NCI-H1092 treated with DMSO at 0.1 percent for 48 hours (cell line): ENCODE results near the gene PXYLP1.

Source experiments
- DNase-seq: peaks from one replicate; lab custom pipeline; 2025; lab: John Stamatoyannopoulos, UW

The PXYLP1 gene

DNA sequence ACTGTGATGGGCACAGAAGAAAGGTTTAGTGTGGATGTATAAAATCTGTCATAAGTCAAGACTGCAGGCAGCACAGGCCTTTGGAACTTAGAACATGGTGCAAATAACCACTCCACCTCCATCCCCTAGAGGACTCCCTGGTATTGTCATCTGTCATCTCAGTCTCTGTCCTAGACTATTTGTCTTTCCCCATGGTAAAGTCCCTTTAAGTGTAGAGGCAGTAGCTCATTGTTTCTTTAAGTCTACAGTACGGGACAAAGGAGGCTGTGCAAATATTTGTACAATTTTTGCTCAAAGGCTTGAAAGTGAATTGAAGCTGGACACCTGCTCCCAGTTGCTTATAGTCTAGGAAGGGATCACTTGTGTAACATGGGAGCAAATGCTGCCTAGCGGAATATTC lies 3.2 kb upstream of the PXYLP1 start:
- peak; percentile 60 for DNase-seq

DNA sequence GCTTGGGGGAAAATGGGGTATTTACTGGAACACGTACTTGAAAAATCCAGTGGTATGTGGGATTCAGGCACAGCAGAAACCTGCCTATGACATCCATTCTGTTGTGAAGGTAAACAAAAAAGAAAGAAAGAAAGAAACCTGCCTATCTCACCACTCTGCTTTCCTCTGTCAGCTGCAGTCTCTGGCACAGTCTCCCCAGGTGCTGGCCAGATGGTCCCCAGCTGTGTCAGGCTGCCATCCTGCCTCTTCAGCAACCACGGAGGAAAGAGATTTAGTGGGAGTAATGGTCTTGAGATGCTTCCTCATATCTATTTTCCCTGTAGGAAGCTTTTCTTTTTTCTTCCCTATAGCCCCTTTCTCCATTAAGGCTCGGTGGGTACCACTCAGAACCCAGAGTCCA lies 2.5 kb upstream of the PXYLP1 start:
- DNase-seq, result peak; percentile 36

DNA sequence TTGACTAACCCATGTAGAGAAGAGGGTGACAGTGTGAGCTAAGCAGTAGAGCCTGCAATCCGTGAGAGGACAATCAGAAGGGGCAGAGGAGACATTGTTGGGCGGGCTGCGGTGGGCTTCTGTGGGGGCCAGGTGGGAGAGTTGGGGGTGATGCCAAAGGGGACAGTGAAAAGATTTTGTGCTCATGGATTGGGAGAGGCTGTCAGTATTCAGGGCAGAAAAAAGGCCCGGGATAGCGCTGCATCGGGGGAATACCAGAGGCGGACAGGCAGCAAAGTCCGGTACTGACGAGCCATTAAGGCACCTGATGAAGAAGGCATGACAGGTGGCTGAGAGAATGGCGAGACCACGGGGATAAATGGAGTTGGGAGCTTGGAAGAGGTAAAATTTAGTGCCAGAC lies 1.3 kb upstream of the PXYLP1 start:
- DNase-seq, result no peak

DNA sequence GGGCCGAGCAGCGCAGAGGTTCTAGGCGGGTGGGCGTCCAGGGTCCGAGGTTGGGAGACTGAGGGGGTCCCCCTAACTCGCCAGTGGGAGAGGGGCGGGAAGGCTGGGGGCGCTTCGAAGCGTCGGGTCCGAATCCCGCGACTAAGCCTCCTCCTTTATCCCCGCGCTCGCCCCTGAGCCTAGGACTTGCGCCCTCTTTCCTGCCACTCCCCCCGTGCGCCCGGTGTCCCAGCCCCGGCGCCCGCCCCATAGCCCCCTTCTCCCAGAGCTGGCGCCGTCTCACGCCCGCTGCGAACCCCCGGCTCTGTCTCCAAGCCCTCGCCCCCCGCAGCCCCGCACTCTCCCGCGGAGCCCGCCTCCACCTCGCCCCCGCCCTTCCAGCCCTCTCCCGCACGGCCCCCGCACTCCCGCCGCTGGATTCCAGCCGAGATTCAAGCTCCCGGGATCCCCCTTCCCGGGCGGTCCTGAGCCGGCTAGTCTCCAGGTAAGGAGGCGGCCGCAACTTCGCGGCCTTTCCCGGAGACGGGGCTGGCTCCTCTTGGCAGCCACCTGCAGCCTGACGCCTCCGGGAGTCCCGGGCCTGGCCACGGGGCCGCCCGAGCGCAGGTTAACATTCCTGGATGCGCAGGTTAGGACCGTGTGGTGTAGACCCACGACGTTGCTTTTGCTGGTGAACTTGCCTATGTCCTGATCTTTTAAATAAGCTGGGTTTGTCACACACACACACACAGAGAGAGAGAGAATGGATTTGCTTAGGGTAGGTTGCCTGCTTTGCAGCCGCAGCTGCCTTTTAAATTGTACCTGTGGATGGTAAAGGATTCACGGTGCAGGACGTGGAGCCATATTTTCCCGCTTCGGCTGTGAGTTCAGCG lies 563 bp downstream of the PXYLP1 start:
- DNase-seq, result peak; percentile 71

DNA sequence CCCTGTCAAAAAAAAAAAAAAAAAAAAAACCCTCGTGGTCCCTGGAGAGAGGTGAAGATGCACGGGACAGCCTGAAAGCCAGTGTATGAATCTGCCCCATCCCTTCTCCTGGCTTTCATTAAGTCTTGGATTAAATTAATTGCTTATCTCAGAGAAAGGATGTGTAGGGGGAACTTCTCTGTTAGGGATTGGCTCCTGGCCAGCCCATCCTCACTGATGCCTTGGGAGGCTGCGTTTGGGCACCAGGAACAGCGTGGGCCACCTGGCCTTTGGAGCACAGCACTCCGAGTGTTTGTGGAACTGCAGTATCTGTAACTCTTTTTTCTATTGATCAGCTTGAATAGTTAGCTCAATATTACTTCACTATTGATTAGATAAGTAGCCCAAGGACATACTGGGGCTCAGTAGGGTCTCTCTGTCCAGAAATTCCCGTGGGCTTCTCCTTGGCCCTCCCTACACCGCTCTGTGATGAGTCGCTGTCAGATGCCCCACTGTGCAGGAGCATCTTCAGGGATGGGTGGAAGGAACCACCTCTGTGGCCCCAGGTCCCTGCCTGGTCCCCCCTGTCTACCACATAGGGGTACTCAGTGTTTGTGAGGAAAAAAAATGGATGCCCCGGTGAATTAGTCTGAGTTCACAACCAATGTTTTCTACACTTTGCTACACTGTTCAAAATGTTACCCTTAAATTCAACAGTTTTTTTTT lies 2.0 kb downstream of the PXYLP1 start:
- DNase-seq, result peak; percentile 25

DNA sequence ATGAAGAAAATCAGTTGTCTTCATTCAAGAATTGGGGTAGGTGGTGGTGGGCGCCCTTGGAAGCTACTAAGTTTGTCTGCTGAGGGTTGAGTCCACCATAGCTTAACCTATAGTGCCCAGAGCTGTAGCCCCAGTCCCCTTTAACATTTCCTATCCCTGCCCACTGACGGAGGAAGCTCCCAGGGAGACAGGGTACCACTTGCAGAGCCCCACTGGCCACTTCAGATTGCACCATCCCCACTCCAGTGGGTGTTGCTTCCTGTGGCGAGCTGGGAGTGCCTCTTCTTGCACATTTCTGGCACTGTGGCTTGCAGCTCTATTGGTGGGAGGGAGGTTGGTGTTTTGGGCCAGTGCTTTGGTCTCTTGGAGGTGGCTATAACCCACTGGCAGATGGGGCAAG lies 2.7 kb downstream of the PXYLP1 start:
- DNase-seq, result no peak

DNA sequence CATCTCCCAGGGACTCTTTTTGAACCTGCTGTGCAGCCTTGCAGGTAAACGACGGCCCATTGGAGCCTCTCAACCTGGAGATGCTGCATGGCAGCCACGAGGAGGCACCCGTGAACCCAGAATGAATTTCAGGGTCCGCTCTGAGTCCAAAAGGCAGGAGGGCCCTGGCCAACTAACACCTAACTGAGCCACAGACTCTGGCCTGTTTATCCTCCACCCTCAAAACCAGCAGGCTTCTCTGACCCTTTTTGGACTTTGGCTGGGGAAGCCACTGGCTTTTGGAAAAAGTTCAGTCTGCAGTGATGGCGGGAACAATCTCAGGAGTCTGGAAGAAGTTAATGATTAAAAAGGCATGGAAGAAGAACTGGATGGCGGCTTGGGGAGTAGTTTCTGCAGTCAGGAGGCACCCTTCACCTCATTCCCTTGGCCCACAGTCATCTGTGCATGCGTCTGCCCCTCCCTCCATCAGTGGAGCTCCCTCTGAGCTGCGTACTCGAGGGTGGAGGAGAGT lies 4.1 kb downstream of the PXYLP1 start:
- DNase-seq, result no peak

DNA sequence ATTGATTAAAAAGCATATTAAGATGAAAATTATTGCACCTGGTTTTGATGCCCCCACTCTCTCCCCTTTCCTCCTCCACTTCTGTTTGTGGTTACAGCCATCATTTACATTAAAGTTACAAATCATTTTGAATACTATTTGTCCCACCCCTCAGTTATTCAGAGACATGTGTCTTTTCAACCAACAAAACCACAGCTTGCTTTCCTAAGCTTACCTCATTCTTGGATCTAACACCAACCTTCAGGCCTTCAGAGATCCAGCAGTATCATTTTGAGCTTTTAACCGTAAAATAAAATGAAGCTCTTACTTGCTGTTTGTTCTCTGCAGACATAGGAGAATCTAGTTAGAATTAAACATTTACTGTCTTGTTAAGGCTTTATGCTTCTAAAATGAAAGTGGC lies 4.7 kb downstream of the PXYLP1 start:
- peak; percentile 14 for DNase-seq

DNA sequence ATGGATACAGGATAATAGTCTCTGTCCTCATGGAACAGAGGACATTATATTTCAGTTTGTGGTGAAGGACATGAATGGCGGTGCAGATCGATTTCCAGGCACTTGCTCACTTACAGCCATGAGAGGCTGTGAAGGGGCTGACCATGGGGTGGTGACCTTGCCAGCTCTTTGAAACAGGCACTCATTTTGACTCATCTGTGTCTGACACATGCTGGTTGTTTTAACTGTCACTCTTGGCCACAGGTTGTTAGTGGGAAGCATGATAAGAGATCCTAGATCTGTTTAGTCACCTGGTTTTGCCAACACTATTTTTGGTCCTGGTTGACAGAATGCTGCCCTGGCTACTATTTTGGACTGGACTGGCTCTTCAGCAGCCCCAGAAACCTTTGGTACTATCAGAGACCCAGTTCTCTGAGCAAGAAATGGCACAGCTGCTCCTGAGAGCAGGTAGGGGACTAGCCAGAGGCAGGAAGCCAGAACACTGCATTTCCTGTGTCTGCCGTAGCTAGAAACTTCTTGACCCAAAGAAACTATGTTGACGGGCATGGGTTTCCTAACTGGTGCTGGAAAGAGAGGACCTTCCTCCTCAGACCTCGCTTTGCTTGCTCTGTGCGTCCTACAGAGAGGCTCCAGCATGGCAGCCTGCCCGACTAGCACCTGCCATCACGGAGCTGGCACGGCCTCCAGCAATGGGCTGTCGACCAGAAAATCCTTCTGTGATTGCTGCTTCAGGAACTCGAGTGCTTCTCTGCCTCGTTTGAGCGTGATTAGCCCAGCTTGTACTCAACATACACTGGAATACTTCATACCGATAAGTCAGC lies 6.3 kb downstream of the PXYLP1 start:
- peak; percentile 98 for DNase-seq

DNA sequence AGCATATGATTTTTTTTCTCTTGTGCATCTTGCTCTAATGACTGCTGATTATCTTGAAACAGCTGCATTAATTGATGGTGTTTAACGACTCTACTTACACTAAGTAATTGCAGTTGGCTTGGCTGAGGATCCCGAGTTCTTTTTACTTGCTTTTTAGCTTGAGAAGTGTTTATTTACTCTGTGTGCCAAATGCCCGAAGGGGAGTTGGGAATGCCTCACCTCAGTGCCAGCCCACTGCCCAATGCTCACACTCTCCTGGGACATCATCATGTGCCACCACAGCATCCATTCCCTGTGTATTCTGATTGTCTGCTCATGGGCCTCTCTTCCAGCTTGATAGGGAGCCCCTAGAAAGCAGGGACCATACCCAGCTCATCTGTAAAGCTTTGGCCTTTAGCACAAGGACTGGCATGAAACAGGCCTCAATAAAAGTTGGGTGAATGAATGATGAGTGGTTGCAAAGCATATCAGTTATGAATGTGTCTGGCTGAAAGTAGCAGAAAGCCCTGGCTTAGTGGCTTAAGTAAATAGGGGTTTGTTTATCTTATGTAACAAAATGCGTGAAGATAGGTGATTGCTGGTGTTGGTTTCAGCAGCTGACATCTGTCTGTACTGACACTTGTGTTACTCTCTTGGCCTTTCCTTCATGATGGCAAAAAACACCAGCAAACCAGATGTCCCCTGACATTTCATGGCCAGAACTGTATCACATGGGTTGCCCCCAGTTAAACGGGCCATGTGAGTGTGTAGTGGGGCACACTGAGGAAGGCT lies 8.1 kb downstream of the PXYLP1 start:
- peak; percentile 85 for DNase-seq

DNA sequence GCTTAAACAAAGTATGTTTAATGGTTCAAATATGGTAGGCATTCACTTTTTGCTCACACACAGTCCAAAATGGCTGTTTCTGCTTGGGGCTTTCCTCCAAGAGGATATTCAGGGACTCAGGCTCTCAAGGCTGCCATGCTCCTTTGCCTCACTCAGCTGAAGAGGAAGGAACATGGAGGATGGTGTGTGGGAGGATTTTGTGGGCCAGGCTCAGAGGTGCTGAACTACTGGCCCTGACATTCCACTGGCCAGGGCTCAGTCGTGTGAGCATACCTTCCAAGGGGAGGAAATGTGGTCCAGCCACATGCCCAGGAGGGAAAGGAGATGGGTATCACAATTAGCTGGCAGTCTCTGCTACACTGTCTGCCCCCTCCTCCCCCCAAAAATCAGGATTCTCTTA lies 8.7 kb downstream of the PXYLP1 start:
- DNase-seq, result no peak

DNA sequence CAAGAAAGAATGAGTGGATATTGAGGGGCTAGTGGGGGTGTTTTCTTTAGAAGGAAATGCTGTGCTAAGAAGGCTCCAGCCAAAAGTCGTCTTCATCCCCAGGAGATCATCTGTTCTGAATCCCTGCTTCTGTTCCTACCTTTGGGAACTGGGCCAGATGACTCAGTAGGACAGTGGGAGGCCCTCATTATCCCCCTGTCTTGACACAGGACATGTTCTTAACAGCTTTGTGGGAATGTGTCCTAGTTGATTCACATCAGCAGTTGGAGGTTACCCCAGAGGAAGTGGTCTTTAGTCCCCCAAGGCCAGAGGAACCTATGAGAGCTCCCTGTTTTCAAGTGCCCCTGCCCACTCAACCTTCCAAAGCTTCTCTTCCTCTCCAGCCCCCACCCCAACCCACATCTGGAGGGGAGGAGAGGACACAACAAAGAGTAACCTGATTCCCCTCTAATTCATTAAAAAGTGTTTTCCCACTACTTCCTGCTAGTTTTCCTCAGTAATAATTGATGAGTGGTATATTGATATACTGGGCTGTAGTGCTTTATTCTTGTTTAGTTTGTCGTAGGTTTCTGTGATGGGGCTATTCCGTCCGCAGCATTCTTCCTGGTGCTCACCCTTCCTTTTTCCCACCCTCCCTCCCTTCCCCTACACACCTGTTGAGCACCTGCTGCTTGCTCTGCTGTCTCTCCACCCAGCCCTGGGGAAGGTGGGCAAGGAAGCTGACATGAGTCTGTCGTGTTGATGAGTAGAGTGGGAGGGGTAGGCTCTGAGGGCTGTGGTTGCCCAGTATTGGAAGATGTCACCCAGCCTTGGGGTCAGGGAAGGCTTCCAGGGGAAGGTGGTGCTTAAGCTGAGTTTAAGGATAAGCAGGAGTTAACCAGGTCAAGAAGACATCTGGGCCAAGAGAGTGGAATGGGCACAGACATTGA lies 9.3 kb downstream of the PXYLP1 start:
- peak; percentile 46 for DNase-seq

DNA sequence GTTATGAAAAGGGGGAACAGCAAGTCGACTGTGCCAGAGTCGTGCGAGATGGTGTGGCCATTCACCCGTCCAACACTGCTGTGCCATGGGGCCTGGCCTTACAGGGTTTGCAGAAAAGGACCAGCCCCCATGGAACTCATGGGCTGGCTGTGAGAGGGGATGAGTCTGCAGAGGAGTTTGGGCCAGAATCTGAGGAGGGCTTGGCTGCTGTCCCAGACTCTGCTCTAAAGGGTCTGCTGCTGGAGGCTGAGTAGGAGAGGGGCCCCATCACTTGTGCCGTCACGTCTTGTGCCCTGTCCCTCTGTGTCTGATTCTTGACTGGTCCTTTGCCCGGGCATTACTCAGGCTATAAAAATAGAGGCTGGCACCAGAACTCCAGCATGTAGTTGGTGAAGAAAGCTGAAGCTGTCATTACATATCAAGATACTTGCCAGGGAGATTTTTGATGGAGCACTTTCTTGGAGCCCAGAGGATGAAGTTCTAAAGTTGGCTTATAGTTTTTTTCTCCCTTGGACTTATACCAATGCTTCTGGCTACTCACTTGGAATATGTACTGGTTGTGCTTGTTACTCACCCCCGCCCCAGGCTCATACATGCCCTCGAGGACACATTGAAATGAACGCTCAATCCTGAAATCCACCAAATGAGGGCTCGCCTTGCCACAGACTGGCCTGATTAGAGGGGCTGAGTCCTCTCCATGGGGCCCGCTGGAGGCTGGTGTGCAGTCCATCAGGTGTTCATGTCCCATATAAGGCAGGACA lies 10.2 kb downstream of the PXYLP1 start:
- peak; percentile 56 for DNase-seq

DNA sequence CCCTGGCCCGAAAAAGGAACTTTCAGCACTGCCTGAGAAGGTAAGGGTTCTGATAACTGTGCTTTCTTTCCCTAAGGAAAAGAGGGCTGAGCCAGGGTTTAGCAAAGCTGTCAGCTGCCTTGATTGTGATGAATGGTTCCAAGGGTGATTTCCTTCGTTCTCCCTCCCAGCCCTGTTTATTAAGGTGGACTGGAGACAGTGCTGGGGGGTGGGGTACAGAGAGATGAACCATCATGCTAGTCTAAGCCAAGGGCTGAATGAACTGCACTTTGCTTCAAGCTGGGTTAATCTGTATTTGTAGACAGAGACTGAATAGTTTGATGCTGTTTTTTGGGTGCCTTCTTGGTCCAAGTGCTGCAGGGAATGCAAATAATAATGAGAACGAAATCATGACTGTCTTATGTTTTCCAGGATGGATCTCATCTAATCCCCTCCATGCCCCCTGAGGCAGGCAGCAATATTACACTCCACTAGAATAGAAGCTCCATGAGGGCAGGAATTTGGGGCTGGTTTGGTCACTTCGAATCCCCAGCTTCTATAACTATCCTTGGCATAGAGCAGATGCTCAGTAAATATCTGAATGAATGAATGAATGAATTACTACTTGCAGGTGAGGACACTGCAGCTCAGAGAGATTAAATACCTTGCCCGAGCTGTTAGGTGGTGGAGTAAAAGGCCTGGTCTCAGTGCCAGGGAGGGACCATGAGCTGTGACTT lies 10.9 kb downstream of the PXYLP1 start:
- DNase-seq, result no peak

DNA sequence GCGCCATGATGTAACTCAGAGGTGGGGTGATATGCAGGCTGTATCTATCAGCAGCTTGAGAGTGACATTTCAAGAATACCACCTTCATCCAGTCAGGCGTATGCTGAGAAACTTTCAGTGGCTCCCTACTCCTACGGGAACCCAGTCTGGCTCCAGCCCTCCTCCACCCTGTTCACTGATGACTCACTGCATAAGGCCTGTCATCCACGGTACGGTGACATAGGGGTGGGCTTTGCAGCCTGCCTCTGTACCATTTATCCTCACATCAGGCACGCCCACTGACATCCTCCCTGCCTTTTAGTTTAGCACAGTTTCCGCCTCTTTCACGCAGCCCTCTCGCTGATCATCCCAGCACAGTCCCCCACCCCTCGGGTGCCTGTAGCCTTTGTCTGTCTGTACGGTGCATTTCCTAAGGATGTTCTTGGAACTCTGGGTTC lies 11.7 kb downstream of the PXYLP1 start:
- no peak for DNase-seq

DNA sequence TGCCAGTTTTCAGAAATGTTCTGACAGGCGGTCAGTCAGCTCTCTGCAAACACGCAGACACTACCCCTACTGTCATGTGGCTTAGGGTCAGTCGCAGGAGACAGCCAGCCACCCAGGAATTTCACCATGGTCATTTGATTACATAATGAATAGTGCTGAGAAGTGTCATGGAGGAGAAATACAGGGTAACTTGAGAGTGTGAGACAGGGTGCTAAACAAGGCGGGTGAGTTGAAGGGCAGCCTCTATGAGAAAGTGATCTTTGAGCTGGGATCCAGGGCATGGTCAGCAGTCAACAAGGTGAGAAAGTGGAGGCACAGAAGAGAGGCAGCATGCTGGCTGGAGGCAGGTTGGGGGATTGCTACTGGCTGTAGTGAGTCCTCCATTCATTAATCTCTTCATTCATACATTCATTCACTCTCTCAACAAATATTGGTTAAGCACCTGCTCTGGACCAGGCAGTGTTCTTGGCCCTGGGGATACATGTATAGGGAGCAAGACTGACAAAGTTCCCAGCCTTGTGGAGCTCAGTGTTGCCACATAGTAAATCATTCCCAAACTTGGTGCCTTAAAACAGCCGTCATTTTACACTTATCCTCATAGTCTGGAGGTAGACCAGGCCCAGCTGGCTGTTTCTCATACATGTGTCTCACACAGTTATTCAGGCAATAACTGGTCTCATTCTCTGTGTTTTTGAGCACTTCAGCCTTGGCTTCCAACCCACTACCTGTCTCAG lies 14.8 kb downstream of the PXYLP1 start:
- no peak for DNase-seq

DNA sequence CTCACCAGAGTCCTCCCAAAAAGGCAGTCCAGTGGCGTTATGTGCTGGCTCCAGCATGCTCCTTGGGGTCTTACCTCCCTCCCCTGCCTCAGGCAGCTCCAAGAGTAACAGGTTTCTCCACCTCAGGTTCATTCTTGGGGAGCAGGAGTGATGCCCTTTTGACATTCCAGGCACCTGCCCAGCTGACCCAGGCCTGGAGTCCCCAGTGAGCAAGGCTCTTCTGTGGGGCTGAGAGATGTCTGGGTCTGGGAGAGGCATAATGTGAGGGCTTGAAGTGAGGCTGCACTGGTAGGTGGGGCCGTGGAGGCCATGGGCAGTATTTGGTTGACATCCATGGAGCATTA lies 15.3 kb downstream of the PXYLP1 start:
- no peak for DNase-seq

DNA sequence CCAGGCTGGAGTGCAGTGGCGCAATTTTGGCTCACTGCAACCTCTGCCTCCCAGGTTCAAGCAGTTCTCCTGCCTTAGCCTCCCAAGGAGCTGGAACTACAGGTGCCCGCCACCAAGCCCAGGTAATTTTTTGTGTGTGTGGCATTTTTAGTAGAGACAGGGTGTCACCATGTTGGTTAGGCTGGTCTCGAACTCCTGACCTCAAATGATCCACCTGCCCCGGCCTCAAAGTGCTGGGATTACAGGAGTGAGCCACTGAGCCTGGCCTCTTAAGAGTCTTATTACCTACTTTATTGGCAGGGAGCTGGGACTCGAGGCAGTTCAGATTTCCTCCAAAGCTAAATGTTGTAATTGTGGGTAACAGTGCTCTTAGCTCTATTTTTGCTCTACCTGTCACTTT lies 16.4 kb downstream of the PXYLP1 start:
- DNase-seq, result no peak
